MCF 10A (cell line): ENCODE data around the gene CAPZB. TPM values are rescaled to one million over a fixed set of nuclear protein-coding genes. Genes with fewer than 3 reads are reported as not detected.

ENCODE experiments used
- BruUV-seq: library from RNA; stranded (reverse); fragments of 400-500 nt; replicated peaks from 2 replicates; lab custom pipeline; 2021; lab: Mats Ljungman, UMichigan
- CTCF ChIA-PET: fragments of 300-600 bp; sonication (Branson Sonifier 250); formaldehyde crosslinking; extraction: SDS; loops from one replicate; lab custom pipeline; 2021; ENCODE audit warnings: antibody characterized with exemption, inconsistent platforms; lab: Yijun Ruan, JAX
- POLR2A ChIA-PET: fragments of 300-600, 350-650 bp; sonication (Branson Sonifier 250); formaldehyde crosslinking; extraction: SDS; loops from one replicate; lab custom pipeline; 2020; ENCODE audit warnings: antibody characterized with exemption, inconsistent platforms; lab: Yijun Ruan, JAX
- DNase-seq: peaks from one replicate; pipeline ENCODE4 v3.0.0-alpha.2; 2018; ENCODE audit not compliant: unreplicated experiment
- H3K27ac Mint-ChIP-seq: one replicate; pipeline ENCODE4 v1.8.0; 2022; ENCODE audit warnings: mild to moderate bottlenecking, low read depth, mixed read lengths; ENCODE audit not compliant: unreplicated experiment
- H3K27me3 Mint-ChIP-seq: one replicate; pipeline ENCODE4 v1.8.0; 2022; ENCODE audit warnings: mixed read lengths; ENCODE audit not compliant: insufficient read depth, unreplicated experiment
- H3K36me3 Mint-ChIP-seq: one replicate; pipeline ENCODE4 v1.8.0; 2022; ENCODE audit warnings: mild to moderate bottlenecking, moderate library complexity, mixed read lengths; ENCODE audit not compliant: insufficient read depth, unreplicated experiment
- H3K4me1 Mint-ChIP-seq: one replicate; pipeline ENCODE4 v1.8.0; 2022; ENCODE audit warnings: mixed read lengths; ENCODE audit not compliant: insufficient read depth, unreplicated experiment
- H3K4me3 Mint-ChIP-seq: one replicate; pipeline ENCODE4 v1.8.0; 2022; ENCODE audit warnings: mild to moderate bottlenecking, moderate library complexity, mixed read lengths; ENCODE audit not compliant: unreplicated experiment
- H3K9me3 Mint-ChIP-seq: one replicate; pipeline ENCODE4 v1.8.0; 2022; ENCODE audit warnings: mixed read lengths; ENCODE audit not compliant: unreplicated experiment
- CTCF ChIP-seq: fragments of 200-600 bp; IDR thresholded peaks from one replicate; pipeline ENCODE4 v1.8.0; 2022; ENCODE audit warnings: antibody characterized with exemption, mild to moderate bottlenecking; ENCODE audit not compliant: unreplicated experiment
- intact Hi-C: fragments of 100-400 bp; cut with micrococcal nuclease; formaldehyde crosslinking; loops from 2 replicates; pipeline ENCODE4 v1.14.1; 2022
- total RNA-seq: library from RNA; stranded (reverse); gene quantifications from 2 replicates; pipeline ENCODE4 v1.2.3, GENCODE V29; 2022

CAPZB gene
- total RNA-seq, 1 experiment from 2014 or later, result 252 TPM

- ChIA-PET POLR2A (interaction anchor here (0.6 to 1.4 kb wide), 5 partner anchors 15 to 263 kb away, joined by 3 read pairs; partner anchors contain the start of genes AKR7A2 and SLC66A1), CTCF (interaction anchor here (0.5 to 0.6 kb wide), 3 partner anchors 20 to 78 kb away, joined by 3 to 4 read pairs (median 3); no protein-coding TSS in a partner anchor)
- no peaks in the 10 kb centered on the region for H3K9me3 Mint-ChIP-seq
- no peak overlapping the region for H3K27ac Mint-ChIP-seq
- H3K27me3 Mint-ChIP-seq, result no peaks in the 10 kb centered on the region
- H3K4me1 Mint-ChIP-seq, result no peaks in the 10 kb centered on the region
- no peak overlapping the region for H3K4me3 Mint-ChIP-seq
- TF ChIP-seq CTCF, result no peak
- DNase-seq, result no peak
- intact Hi-C loops, result no loop called here
- peaks cover 39% of the 10 kb centered on the region for H3K36me3 Mint-ChIP-seq
- no TSS peak for BruUV-seq
Measured at GRCh38 chr1:19376428-19377372, 108.6 kb downstream of the CAPZB start.

- H3K4me3 Mint-ChIP-seq, result no peak overlapping the region
- POLR2A ChIA-PET, result no interaction called here
- H3K36me3 Mint-ChIP-seq, result peaks cover 32% of the 10 kb centered on the region
- no peaks in the 10 kb centered on the region for H3K27me3 Mint-ChIP-seq
- H3K4me1 Mint-ChIP-seq, result no peaks in the 10 kb centered on the region
- no TSS peak for BruUV-seq
- H3K9me3 Mint-ChIP-seq, result no peaks in the 10 kb centered on the region
- H3K27ac Mint-ChIP-seq, result no peak overlapping the region
- no peak for TF ChIP-seq CTCF
- CTCF ChIA-PET, result interaction anchor here (0.6 kb wide), 1 partner anchor 1372 kb away, joined by 3 read pairs; no protein-coding TSS in a partner anchor
- DNase-seq, result no peak
- intact Hi-C loops, result no loop called here
Measured at GRCh38 chr1:19375631-19376400, 109.5 kb downstream of the CAPZB start.

GRCh38 chr1:19374926-19375325 is 110.4 kb downstream of the CAPZB start:
- no TSS peak for BruUV-seq
- TF ChIP-seq CTCF, result no peak
- no peak for DNase-seq
- Mint-ChIP-seq H3K27ac (no peak overlapping the region), H3K9me3 (no peaks in the 10 kb centered on the region), H3K4me1 (no peaks in the 10 kb centered on the region), H3K36me3 (peaks cover 23% of the 10 kb centered on the region), H3K27me3 (no peaks in the 10 kb centered on the region), H3K4me3 (no peak overlapping the region)
- ChIA-PET POLR2A (no interaction called here), CTCF (interaction anchor here (0.9 kb wide), 1 partner anchor 40 kb away, joined by 4 read pairs; no protein-coding TSS in a partner anchor)
- intact Hi-C loops, result no loop called here
